ENCODE measurements around the gene MS4A7.

- no peak for TF ChIP-seq PBX3 (IDR thresholded peaks at IDR 0.05)
- TF ChIP-seq CTCF (IDR thresholded peaks at IDR 0.05) = no peak
- no peak for TF ChIP-seq RCOR1 (IDR thresholded peaks at IDR 0.05; ENCODE audit: low read length)
- TF ChIP-seq EP300 (IDR thresholded peaks at IDR 0.05; ENCODE audit: borderline replicate concordance in 1 of 2, low read depth in 1 of 2, low read length in 1 of 2) = no peak
- TF ChIP-seq EZH2phosphoT487 (IDR thresholded peaks at IDR 0.05; ENCODE audit: borderline replicate concordance, low read depth) = no peak
Measured at GRCh38 chr11:60431251-60431650, 52.9 kb downstream of the MS4A7 start.
